GM23248 (cell line): ENCODE measurements around the gene RPS15. TPM values are rescaled to one million over a fixed set of nuclear protein-coding genes. Genes with fewer than 3 reads are reported as not detected.

Experiments used
- DNase-seq: peaks from one replicate; pipeline ENCODE4 v3.0.0-alpha.2; 2015
- H2AFZ ChIP-seq: fragments of 200-600 bp; sonication (generic); 2 replicates; pipeline ENCODE4 v1.6.1; 2016; ENCODE audit warnings: antibody characterized with exemption
- H3F3A ChIP-seq: fragments of 200-600 bp; sonication (generic); 2 replicates; pipeline ENCODE4 v1.6.1; 2016; ENCODE audit warnings: mild to moderate bottlenecking, antibody characterized with exemption, mixed run types; ENCODE audit not compliant: insufficient read depth
- H3K27ac ChIP-seq: fragments of 200-600 bp; sonication (generic); 2 replicates; pipeline ENCODE4 v1.5.1; 2016; ENCODE audit warnings: mild to moderate bottlenecking
- H3K27me3 ChIP-seq: fragments of 200-600 bp; sonication (generic); replicated peaks from 2 replicates; pipeline ENCODE4 v1.6.1; 2016; ENCODE audit warnings: mild to moderate bottlenecking; ENCODE audit not compliant: insufficient read depth
- H3K36me3 ChIP-seq: fragments of 200-600 bp; sonication (generic); 2 replicates; pipeline ENCODE4 v1.6.1; 2016; ENCODE audit warnings: low read depth, mild to moderate bottlenecking
- H3K4me1 ChIP-seq: fragments of 200-600 bp; sonication (generic); 2 replicates; pipeline ENCODE4 v1.6.1; 2016; ENCODE audit warnings: mild to moderate bottlenecking; ENCODE audit not compliant: insufficient read depth
- H3K4me2 ChIP-seq: fragments of 200-600 bp; sonication (generic); one replicate; pipeline ENCODE4 v1.6.1; 2016; ENCODE audit warnings: mild to moderate bottlenecking; ENCODE audit not compliant: unreplicated experiment
- H3K4me3 ChIP-seq: fragments of 200-600 bp; sonication (generic); 2 replicates; pipeline ENCODE4 v1.5.1; 2016; ENCODE audit warnings: mild to moderate bottlenecking
- H3K79me2 ChIP-seq: fragments of 200-600 bp; sonication (generic); 2 replicates; pipeline ENCODE4 v1.6.1; 2016; ENCODE audit warnings: mild to moderate bottlenecking; ENCODE audit not compliant: insufficient read depth
- H3K9ac ChIP-seq: fragments of 200-600 bp; sonication (generic); 2 replicates; pipeline ENCODE4 v1.6.1; 2016; ENCODE audit warnings: mild to moderate bottlenecking
- H3K9me2 ChIP-seq: fragments of 200-600 bp; sonication (generic); 2 replicates; pipeline ENCODE4 v1.6.1; 2016; ENCODE audit warnings: mixed run types, mild to moderate bottlenecking, moderate library complexity; ENCODE audit not compliant: insufficient read depth
- H3K9me3 ChIP-seq: fragments of 200-600 bp; sonication (generic); one replicate; pipeline ENCODE4 v1.6.1; 2017; ENCODE audit warnings: low read depth
- H4K20me1 ChIP-seq: fragments of 200-600 bp; sonication (generic); 2 replicates; pipeline ENCODE4 v1.6.0; 2016; ENCODE audit not compliant: insufficient read depth
- EZH2 ChIP-seq: fragments of 200-600 bp; sonication (generic); IDR thresholded peaks from 2 replicates; pipeline ENCODE4 v1.6.1; 2018; ENCODE audit warnings: antibody characterized with exemption, mild to moderate bottlenecking; ENCODE audit not compliant: insufficient read depth, poor library complexity, severe bottlenecking
- EZH2phosphoT487 ChIP-seq: fragments of 200-600 bp; sonication (generic); IDR thresholded peaks from 2 replicates; pipeline ENCODE4 v1.6.1; 2018; ENCODE audit warnings: antibody characterized with exemption, moderate library complexity, mild to moderate bottlenecking, low read depth; ENCODE audit not compliant: insufficient read depth
- WGBS, 2 experiments: methylation state at CpG; one replicate each; pipeline ENCODE4 v1.1.6; 2015 to 2017; ENCODE audit warnings: low lambda C conversion rate in 2 of 2, low coverage in 1 of 2; ENCODE audit errors: missing lambda C conversion rate in 2 of 2; 5-methylcytosine and 5-hydroxymethylcytosine counted together
- in situ Hi-C: fragments of 300-500 bp; cut with MboI; formaldehyde crosslinking; loops from 2 replicates; pipeline ENCODE4 v1.15.0; 2020
- polyA plus RNA-seq: library from polyadenylated mRNA; unstranded; fragments of >200 nt; fragmentation: Nextera tagmentation; extraction: Ambion mirVana; gene quantifications from 2 replicates; pipeline ENCODE4 v1.2.1, GENCODE V29; 2016
- total RNA-seq: library from RNA; depleted of rRNA; stranded (reverse); fragments of >200 nt; shearing (Covaris generic); gene quantifications from 2 replicates; pipeline ENCODE4 v1.2.3, GENCODE V29; 2014

Gene RPS15
- total and polyA plus RNA-seq, 2 experiments from 2014 or later = 921 to 1,289 TPM

DNA sequence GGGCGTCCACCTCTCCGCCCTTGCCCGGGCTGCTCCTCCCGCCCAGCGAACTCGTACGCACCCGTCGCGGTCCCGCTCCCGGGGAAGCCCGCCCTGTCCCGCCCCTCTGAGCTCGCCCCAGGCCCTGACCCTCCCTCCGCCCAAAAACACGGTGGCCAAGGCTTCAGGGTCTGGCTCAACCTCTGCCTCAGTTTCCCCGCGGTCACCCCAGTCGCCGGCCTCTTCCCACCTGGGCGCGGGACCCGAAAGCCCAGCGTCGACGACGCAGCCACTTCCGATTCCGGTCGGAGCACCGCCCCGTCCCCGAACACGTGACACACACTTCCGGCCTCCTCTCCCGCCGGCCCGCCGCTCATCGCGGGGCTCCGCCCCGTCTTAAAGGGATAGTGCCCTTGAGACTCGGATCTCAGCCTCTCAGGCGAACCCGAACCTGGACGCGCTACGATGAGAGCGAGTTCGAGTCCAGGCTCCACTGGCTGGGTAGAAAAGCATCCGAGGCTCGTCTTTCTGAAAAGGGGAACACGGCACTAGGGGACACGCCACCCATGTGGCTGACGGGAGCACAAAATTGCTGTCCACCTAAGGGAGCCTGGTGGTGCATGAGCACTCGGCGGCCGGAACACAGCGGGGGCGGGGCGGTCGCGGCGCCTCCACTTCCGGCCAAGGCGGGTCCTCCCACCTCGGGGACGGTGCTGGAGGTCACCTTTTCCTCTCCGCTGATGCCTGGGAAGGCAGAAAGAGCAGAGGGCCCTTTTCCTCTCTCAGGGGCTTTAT lies 40.9 kb downstream of the RPS15 start, which contains the start of gene C19orf25:
C19orf25 (minus strand) TSS at position 282 of the 774 bp plus-strand sequence. CDS start 312 bp downstream, outside the sequence.
- H3K9me2 ChIP-seq = no peaks in the 10 kb centered on the region
- H3K4me2 ChIP-seq = peak within 1 kb of the TSS; percentile 80
- H3K36me3 ChIP-seq = no peaks in the 10 kb centered on the region
- H3K27ac ChIP-seq = peak within 1 kb of the TSS; percentile 11; the same call in 1 of the 2 replicates
- H4K20me1 ChIP-seq = no peaks in the 10 kb centered on the region
- H2AFZ ChIP-seq = peak within 1 kb of the TSS; percentile 98
- H3K79me2 ChIP-seq = peaks cover 28% of the 10 kb centered on the region
- peak within 1 kb of the TSS; percentile 83 for H3K4me3 ChIP-seq
- in situ Hi-C loops = no loop called here
- DNase-seq = peak; percentile 98
- TF ChIP-seq EZH2phosphoT487 (no peak), EZH2 (no peak)
- H3K27me3 ChIP-seq = no peaks in the 10 kb centered on the region
- WGBS, 2 experiments = 2% methylated on average over 55 to 64 of the region's 71 CpGs
- peak within 1 kb of the TSS; percentile 73 for H3K9ac ChIP-seq
- no peaks in the 10 kb centered on the region for H3K4me1 ChIP-seq
- H3F3A ChIP-seq = no peaks in the 10 kb centered on the region
- H3K9me3 ChIP-seq = no peaks in the 10 kb centered on the region

DNA sequence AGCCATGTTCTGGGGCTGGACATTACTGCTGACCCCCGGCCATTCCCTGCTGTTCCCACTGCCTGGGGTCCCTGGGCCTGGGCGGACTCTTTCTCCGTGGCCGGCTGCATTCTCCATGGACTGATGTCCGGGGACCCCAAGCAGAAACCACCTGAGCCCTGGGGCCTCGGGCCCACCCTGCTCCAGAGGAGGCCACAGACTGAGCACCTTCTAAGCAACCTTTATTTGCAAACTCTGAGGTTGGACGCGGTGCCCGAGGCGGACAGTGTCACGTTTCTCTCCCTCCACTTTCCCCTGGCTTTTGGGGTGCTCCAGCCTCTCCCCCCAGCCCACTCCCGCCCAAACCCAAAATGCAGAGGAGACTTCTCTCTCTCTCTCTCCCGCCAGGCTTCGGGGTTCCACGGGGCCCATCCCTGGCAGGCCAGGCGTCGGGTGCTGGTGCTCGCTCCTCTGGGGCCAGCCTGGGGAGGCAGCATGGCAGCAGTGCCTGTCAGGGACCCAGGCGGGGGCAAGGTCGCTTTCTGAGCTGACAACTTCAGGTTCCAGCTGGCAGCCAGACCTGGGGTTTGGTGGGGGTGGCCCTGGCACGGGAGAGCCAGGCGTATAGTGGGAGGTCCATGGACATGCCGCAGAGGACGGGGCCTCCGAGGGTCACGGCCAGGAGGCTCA lies 43.2 kb downstream of the RPS15 start:
- no peak overlapping the region for H3K4me2 ChIP-seq
- no peak overlapping the region for H3K4me3 ChIP-seq
- H3K9ac ChIP-seq = no peak overlapping the region
- no peaks in the 10 kb centered on the region for H3K9me3 ChIP-seq
- 76 to 77% methylated on average over 26 of the region's 26 CpGs for WGBS, 2 experiments
- H3K4me1 ChIP-seq = no peaks in the 10 kb centered on the region
- no peaks in the 10 kb centered on the region for H3K9me2 ChIP-seq
- no peak for DNase-seq
- no peak overlapping the region for H3K27ac ChIP-seq
- in situ Hi-C loops = no loop called here
- TF ChIP-seq EZH2phosphoT487 (no peak), EZH2 (no peak)
- no peaks in the 10 kb centered on the region for H3K27me3 ChIP-seq
- no peaks in the 10 kb centered on the region for H4K20me1 ChIP-seq
- peaks cover 25% of the 10 kb centered on the region for H3K79me2 ChIP-seq
- H3K36me3 ChIP-seq = no peaks in the 10 kb centered on the region
- H3F3A ChIP-seq = no peaks in the 10 kb centered on the region
- no peak overlapping the region for H2AFZ ChIP-seq

DNA sequence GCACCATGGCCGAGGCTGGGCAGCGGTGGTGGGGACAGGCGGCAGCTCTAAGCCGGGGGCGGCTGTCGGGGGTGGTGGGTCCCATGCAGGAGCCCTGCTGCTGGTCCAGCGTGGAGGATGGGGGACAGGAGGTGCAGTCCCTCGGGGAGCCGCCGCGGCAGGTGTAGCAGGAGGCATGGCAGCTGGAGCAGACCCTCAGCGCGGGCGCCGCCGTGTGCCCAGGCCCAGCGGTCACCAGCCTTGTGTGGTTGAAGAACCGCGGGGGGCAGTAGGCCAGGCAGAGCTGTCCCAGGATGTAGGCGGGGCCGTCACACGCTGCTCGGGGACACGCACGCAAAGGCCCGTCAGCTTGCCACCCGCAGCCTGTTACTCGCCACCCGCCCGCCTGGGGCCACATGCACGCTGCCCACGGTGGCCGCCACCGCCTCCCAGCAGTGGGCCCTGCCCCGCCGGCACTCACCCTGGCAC lies 43.7 kb downstream of the RPS15 start:
- Histone ChIP-seq H4K20me1 (no peaks in the 10 kb centered on the region), H3F3A (no peaks in the 10 kb centered on the region), H3K27ac (no peak overlapping the region), H3K9ac (no peak overlapping the region), H3K4me3 (no peak overlapping the region), H3K4me1 (no peaks in the 10 kb centered on the region), H2AFZ (no peak overlapping the region), H3K79me2 (peaks cover 20% of the 10 kb centered on the region), H3K36me3 (no peaks in the 10 kb centered on the region), H3K9me2 (no peaks in the 10 kb centered on the region), H3K9me3 (no peaks in the 10 kb centered on the region), H3K27me3 (no peaks in the 10 kb centered on the region), H3K4me2 (no peak overlapping the region)
- TF ChIP-seq EZH2 (no peak), EZH2phosphoT487 (no peak)
- no peak for DNase-seq
- in situ Hi-C loops = no loop called here
- 86 to 89% methylated on average over 16 to 28 of the region's 36 CpGs for WGBS, 2 experiments

DNA sequence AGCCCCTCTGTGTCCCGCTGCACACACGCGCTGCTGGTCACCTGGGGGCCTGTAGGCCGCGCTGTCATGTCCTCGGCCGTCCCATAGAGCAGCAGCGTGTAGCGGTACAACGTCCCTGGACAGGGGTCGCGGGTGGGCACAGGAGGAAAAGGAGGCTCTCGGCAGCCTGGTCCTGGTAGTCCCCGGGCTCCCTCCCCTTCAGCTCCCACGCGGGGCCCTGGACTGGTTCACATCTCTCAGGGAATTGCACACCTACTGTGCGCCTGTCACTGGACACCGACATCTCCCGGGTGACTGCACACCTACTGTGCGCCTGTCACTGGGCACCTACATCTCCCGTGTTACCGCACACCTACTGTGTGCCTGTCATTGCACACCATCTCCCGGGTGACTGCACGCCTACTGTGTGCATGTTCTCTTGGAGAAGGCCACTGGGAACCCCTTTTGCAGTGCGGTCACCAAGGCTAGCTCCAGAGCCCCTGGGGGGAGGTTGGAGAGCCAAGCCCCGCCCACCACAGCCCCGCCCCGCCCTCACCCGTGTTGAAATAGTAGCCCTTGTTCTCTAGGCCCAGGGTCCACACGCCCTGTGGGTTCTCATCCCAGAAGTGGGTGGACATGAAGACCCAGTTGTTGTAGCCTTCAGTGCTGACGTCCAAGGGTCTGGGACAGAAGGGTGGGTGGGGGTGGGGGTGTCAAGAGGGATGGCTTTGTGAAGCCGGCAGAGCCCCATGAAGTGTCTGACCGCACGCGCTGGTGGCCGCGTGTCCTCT lies 44.4 kb downstream of the RPS15 start:
- 75 to 81% methylated on average over 34 to 37 of the region's 37 CpGs for WGBS, 2 experiments
- Histone ChIP-seq H2AFZ (no peak overlapping the region), H3K9me2 (no peaks in the 10 kb centered on the region), H3K27ac (no peak overlapping the region), H3K4me2 (no peak overlapping the region), H3K27me3 (no peaks in the 10 kb centered on the region), H3K36me3 (no peaks in the 10 kb centered on the region), H3K79me2 (peaks cover 14% of the 10 kb centered on the region), H3K9me3 (no peaks in the 10 kb centered on the region), H3K4me3 (no peak overlapping the region), H3K9ac (no peak overlapping the region), H4K20me1 (no peaks in the 10 kb centered on the region), H3K4me1 (no peaks in the 10 kb centered on the region), H3F3A (no peaks in the 10 kb centered on the region)
- TF ChIP-seq EZH2phosphoT487 (no peak), EZH2 (no peak)
- in situ Hi-C loops = no loop called here
- DNase-seq = no peak
